Epithelial cell of prostate (primary cell): Measurements from ENCODE around the gene SPTAN1.
"Not testable (repeated sequence)": the region's sequence is repeated elsewhere in the genome, so short reads cannot be mapped to it uniquely, and the experiment has no call there.

Experiments used
- DNase-seq: peaks from one replicate; pipeline ENCODE4 v3.0.0-alpha.2; 2011; ENCODE audit warnings: low read depth, low spot score
- H3K27ac ChIP-seq: fragments of 450-650 bp; 2 replicates; pipeline ENCODE4 v1.5.1; 2017; ENCODE audit warnings: mild to moderate bottlenecking

Gene SPTAN1

DNA sequence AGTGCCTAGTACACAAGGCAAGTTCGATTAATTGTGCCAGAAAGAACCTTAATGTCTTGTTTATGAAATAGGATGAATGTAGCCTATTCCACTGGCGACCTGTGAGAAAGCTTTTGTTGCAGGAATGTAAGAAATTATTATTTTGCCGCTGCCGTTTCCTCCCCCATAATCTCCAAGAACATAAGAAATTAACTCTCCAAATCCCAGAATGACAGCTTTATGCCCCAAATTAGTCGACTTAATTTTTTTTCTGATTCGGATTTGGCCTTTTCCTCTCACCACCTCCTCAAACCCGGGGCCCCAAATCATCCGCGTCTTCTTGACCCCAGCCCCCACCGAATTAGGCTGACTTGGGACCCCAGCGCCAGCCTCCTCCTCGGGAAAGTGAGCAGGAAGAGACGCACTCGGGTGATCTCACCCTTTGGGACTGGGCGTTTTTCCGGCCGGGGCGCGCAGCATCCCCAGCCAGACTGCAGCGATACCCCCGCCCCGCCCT, 682 bp upstream of the SPTAN1 start:
- peak overlapping the region; percentile 80 for H3K27ac ChIP-seq
- DNase-seq = no peak

GRCh38 chr9:128552744-128553440, 505 bp downstream of the SPTAN1 start:
- peak overlapping the region; percentile 80 for H3K27ac ChIP-seq
- DNase-seq = no peak

GRCh38 chr9:128553728-128554127, 1.3 kb downstream of the SPTAN1 start:
- DNase-seq = no peak
- H3K27ac ChIP-seq = peak overlapping the region; percentile 80

GRCh38 chr9:128554155-128554862, 1.9 kb downstream of the SPTAN1 start:
- no peak for DNase-seq
- H3K27ac ChIP-seq = peak overlapping the region; percentile 80

DNA sequence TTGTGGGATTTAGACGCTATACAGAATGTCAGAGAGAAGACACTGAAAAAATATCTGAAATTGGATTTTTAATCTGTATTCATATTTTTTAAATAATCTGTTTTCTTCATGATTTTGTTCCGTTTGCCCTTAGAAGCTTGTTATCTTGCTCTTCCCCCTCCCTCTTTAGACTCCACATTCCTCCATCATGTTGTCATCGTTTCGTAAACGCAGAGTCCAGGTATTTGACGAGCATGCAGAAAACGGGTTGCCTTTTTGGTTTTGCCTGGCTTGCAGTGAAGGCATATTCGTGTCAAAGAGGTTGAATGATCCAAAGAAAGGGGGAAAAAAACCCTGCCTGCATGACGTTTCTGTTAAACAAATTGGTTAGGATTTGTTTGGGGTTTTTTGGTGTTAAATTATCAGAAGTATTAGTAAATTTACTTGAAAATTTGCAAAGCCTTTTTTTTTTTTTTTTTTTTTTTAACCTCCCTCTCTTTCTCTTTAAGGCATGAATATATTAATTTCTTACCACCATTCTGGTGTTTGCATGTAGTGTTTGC, 2.9 kb downstream of the SPTAN1 start:
- peak overlapping the region; percentile 80 for H3K27ac ChIP-seq
- DNase-seq = no peak

DNA sequence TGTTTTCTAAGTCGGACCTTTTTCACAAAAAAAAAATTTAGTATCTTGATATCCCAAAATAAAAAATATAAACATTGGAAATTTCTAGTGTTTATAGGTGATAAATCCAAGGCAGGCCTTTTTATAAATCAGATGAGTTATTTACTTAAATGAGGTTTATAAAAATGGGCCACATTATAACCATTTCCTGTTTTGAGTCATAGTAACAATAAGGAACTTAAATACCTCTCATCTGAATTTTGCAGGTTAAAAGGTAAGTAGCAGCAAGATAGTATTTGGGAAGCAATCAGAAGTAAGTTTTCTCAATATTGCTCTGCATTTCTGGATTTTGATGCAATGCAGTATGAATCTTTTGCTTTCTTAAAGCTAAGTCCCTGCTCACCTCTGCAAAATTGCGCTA, 3.9 kb downstream of the SPTAN1 start:
- DNase-seq = no peak
- H3K27ac ChIP-seq = peak overlapping the region; percentile 80

DNA sequence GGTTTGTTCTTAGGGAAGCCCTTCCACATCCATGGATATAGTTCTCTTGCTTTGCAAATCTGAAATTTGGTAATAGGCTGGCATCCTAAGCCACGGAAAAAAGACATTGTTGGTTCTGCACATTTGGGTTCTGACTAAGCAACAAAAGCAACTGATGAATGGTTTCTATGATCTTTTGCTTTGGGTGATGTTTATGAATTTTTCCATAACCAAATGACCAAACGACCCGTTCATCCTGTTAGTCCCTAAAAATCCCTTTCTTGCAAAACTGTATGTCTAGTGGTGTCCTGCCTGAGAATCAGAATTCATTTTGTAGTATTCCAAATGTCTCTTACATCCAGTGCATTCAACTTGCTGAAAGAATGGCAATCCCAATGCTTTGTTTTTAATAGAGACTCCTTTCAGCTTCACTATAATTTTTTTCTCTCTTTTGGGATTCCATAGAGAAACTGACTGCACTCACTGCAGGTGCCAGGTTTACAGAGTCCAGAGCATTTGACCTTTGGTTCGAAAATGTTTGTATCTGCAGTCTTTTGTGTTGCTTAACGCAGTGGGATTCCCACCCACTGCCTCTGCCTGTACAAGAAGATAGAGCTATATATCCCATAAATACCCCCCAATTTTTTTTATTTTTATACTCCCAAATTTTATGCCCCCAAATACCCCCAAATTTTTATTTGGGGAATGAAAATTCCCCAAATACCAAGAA, 4.7 kb downstream of the SPTAN1 start:
- H3K27ac ChIP-seq = no peak overlapping the region
- DNase-seq = no peak

DNA sequence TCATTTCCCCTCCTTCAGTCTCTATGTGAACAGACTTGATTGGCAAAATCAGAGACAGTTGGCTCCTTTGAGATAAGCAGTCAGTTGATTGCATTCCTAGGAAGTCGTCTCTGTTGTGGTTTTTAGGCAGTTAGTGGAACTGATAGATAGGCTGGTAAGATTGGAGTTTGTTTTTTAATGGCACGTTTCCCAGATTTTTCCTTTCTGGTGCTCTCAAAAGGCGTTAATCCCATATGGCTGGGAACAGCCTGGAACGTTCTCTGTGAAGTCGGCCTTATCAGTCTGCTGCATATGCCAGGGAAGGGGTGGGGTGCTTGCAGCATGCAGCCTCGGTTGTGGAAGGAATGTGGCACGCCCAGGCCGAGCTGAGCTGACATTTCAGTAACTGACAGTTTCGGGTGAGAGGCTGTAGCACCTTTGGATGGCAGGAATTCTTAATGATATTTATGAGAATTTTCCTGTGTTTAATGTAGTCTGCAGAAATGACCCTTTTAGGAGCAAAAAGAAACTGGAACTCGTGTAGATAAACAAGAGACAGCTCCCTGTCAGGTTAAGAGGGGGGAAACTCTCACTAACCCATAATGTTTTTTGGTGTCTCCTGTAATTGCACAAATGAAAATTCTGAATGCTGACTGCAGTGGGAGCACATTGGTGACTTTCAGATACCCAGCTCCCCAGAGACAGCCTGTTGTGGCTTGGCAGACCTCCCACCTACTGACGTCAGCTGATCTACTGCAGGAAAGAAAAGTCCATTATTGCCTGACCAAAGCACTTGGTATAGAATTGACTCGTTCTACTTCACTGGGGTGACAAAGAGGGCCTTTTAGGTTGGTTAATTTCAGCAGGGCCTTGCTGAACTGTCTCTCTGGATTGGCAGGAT, 6.3 kb downstream of the SPTAN1 start:
- H3K27ac ChIP-seq = peak overlapping the region; percentile 55
- DNase-seq = peak; percentile 27

DNA sequence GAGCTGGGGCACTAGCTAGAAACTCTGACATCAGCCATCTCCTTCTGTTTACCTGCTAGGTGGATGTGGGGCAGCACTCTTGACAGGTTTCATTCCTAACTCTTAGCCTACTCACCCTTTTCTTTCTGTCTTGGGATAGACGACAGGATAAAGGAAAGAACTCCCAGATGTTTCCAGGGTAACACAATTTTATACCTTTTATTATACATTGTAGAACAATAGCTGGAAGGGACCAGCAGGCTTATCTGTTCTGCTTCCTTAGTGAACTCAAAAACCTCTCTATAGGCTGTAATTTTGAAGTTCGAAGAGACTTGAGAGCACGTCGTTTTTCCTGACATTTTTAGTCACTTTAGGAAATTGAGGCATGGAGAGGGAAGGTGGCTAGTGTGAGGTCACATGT, 13.2 kb downstream of the SPTAN1 start:
- H3K27ac ChIP-seq = no peak overlapping the region
- DNase-seq = no peak

GRCh38 chr9:128568470-128569078, 16.2 kb downstream of the SPTAN1 start:
- H3K27ac ChIP-seq = no peak overlapping the region
- no peak for DNase-seq

GRCh38 chr9:128575469-128575868, 23.1 kb downstream of the SPTAN1 start:
- no peak for DNase-seq
- no peak overlapping the region for H3K27ac ChIP-seq

DNA sequence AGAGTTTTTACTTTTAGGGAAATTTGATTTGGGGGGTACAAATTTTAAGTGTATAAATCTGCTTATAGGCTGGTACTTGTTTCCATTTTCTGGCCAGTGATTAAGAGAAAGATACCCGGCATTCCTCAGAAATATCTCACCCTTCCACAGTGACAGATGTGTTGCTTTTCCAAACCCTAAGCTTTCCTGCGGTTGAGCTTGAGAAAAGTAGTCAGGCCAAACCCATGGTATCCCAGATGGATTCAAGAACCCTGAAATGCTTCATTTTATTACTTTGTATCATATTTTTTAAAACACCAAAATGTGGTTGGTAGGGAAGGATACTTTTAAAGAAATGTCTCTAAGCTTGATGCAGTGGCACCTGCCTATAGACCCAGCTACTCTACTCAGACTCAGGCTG, 23.5 kb downstream of the SPTAN1 start:
- no peak for DNase-seq
- H3K27ac ChIP-seq = no peak overlapping the region

DNA sequence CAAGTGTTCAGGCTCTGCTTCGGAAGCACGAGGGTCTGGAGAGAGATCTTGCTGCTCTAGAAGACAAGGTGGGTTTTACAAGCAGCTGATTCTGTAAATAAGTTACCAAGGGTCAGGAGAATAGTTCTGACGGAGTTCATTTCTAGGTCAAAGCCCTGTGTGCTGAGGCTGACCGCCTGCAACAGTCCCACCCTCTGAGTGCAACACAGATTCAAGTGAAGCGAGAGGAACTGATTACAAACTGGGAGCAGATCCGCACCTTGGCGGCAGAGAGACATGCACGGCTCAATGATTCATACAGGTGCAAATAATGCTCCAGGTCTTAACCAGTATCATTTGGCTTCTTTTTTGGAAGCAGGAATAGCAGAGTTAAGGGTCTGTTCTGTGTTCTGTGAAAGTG, 24.8 kb downstream of the SPTAN1 start:
- no peak overlapping the region for H3K27ac ChIP-seq
- DNase-seq = no peak

GRCh38 chr9:128579194-128579593, 26.8 kb downstream of the SPTAN1 start:
- H3K27ac ChIP-seq = no peak overlapping the region
- no peak for DNase-seq

- no peak overlapping the region for H3K27ac ChIP-seq
Measured at GRCh38 chr9:128580731-128581130, 28.3 kb downstream of the SPTAN1 start.

GRCh38 chr9:128585155-128585554, 32.8 kb downstream of the SPTAN1 start:
- H3K27ac ChIP-seq, DNase-seq: not testable (repeated sequence)

More at GRCh38 chr9:128580731-128581130, 28.3 kb downstream of the SPTAN1 start:
- no peak for DNase-seq

DNA sequence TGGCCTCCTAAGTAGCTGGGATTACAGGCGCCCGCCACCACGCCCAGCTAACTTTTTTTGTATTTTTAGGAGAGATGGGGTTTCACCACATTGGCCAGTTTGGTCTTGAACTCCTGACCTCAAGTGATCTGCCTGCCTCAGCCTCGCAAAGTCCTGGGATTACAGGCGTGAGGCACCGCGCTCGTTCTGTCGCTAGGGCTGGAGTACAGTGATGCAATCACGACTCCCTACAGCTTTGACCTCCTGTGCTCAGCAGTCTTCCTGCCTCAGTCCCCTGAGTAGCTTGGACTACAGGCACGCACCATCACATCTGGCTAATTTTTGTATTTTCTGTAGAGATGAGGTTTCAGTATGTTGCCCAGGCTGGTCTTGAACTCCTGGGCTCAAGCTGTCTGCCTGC, 34.5 kb downstream of the SPTAN1 start:
- H3K27ac ChIP-seq, DNase-seq: not testable (repeated sequence)

DNA sequence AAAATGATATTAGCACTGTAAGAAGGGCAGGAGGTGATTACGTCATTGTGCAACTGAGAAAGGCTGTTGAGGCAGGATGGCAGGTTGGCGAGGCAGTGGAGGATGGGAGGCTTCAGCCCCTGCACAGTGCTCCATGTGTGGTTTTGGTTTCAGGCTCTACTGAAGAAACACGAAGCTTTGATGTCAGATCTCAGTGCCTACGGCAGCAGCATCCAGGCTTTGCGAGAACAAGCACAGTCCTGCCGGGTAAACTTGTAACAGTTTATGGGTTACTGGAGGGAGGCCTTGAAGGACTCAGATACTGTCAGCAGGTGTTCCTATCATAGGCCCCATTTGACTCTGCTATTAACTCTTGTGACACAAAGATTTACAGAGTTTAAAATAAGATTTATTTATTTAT, 35.1 kb downstream of the SPTAN1 start:
- no peak for DNase-seq
- no peak overlapping the region for H3K27ac ChIP-seq

DNA sequence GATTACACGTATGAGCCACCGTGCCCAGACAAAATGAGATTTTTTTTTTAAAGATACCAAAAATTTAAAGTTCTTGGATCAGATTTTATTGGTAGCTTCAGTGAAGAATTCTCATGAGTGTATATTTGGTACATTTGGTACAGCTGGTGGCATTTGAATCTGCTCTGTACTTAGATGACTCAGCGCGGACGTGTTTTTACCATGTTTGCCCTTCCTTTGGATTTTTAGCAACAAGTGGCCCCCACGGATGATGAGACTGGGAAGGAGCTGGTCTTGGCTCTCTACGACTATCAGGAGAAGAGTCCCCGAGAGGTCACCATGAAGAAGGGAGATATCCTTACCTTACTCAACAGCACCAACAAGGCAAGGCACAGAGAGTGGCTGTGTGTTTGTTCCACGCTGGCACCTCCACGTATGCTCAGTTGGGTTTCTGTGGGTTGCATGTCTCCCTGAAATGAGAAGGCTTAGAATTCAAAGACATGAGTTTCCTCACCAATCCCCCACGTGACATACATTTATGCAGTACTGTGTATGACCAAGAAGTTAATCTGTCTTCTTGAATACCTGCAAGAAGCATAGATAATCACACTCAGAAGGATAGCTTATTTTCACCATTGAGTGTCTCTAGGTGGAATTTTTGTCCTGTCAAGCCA, 36.3 kb downstream of the SPTAN1 start:
- no peak overlapping the region for H3K27ac ChIP-seq
- no peak for DNase-seq
